Measurements from ENCODE around the gene DUSP11.
"Not testable (repeated sequence)": the region's sequence is repeated elsewhere in the genome, so short reads cannot be mapped to it uniquely, and the experiment has no call there.

The DUSP11 gene

DNA sequence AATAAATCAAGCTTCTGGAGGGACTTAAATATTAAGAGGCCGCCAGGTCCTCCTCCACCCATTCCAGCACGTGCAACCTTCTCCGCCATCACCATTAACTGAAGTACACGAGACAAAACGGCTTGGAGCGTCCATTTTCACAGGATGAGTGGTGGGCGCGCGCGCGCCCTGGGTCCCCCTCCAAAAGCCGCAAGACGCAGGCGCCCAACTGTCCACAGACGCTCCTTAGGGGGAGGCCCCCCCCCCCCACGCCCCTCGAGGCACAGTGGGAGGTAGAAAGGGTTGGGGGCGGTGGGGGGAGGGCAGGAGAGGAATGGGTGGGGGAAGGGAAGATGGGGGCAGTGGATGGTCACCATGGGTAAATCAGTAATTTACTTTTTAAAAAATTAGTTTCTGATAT lies 38.4 kb upstream of the DUSP11 start (continued):
- TF ChIP-seq PRDM10 (tag by site-specific recombination; IDR thresholded peaks at IDR 0.05) (no peak), ZNF114 (tag by site-specific recombination; IDR thresholded peaks at IDR 0.05) (no peak), HOXC10 (CRISPR knock-in tag; IDR thresholded peaks at IDR 0.05) (no peak)
- TF ChIP-seq, protein P1, sequence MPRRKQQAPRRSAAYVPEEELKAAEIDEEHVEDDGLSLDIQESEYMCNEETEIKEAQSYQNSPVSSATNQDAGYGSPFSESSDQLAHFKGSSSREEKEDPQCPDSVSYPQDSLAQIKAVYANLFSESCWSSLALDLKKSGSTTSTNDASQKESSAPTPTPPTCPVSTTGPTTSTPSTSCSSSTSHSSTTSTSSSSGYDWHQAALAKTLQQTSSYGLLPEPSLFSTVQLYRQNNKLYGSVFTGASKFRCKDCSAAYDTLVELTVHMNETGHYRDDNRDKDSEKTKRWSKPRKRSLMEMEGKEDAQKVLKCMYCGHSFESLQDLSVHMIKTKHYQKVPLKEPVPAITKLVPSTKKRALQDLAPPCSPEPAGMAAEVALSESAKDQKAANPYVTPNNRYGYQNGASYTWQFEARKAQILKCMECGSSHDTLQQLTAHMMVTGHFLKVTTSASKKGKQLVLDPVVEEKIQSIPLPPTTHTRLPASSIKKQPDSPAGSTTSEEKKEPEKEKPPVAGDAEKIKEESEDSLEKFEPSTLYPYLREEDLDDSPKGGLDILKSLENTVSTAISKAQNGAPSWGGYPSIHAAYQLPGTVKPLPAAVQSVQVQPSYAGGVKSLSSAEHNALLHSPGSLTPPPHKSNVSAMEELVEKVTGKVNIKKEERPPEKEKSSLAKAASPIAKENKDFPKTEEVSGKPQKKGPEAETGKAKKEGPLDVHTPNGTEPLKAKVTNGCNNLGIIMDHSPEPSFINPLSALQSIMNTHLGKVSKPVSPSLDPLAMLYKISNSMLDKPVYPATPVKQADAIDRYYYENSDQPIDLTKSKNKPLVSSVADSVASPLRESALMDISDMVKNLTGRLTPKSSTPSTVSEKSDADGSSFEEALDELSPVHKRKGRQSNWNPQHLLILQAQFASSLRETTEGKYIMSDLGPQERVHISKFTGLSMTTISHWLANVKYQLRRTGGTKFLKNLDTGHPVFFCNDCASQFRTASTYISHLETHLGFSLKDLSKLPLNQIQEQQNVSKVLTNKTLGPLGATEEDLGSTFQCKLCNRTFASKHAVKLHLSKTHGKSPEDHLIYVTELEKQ (tag by site-specific recombination; IDR thresholded peaks at IDR 0.05; ENCODE audit: borderline replicate concordance), result no peak

DNA sequence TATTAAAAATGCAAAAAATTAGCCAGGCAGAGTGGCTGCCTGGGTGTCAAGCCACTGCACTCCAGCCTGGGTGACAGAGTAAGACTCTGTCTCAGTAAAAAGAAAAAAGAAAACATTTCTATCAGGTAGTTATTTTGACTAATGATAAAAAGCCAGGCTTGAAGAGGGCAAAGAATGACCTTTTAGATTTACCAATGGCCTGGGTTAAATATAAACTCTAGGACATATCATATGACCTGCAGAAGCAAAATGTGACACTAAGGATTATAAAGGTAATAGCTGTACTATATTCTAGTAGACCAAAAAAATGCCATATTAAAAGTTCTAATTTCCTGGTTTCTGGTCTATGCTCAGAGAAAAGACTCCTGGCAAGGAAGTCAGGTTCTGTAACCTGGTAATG lies 32.7 kb upstream of the DUSP11 start:
- CTCF ChIA-PET, result interaction anchor here (0.8 to 3.7 kb wide), 2 partner anchors 11 to 522 kb away, joined by 4 to 28 read pairs; no protein-coding TSS in a partner anchor
- TF ChIP-seq SCRT1 (tag by site-specific recombination; IDR thresholded peaks at IDR 0.05; ENCODE audit: borderline replicate concordance) (no peak), ZBTB48 (tag by site-specific recombination; IDR thresholded peaks at IDR 0.05) (no peak), MYNN (tag by site-specific recombination; IDR thresholded peaks at IDR 0.05; ENCODE audit: borderline replicate concordance) (no peak), HOXC10 (CRISPR knock-in tag; IDR thresholded peaks at IDR 0.05) (no peak), ZNF140 (tag by site-specific recombination; IDR thresholded peaks at IDR 0.05) (no peak)
- Histone ChIP-seq H3K27ac (ENCODE audit: extremely low read depth, low read depth, low read length) (no peak overlapping the region), H3K4me1 (ENCODE audit: control insufficient read depth, insufficient read depth, low read length) (no peaks in the 10 kb centered on the region), H3K36me3 (ENCODE audit: control insufficient read depth in 2 of 2, insufficient read depth in 1 of 2, low read length in 2 of 2) (no peaks in the 10 kb centered on the region), H3K4me3 (ENCODE audit: low read depth, low read length) (no peak overlapping the region), H3K9me3 (ENCODE audit: control insufficient read depth, insufficient read depth, low read depth, low read length) (no peaks in the 10 kb centered on the region)
- POLR2A ChIA-PET, result no interaction called here

DNA sequence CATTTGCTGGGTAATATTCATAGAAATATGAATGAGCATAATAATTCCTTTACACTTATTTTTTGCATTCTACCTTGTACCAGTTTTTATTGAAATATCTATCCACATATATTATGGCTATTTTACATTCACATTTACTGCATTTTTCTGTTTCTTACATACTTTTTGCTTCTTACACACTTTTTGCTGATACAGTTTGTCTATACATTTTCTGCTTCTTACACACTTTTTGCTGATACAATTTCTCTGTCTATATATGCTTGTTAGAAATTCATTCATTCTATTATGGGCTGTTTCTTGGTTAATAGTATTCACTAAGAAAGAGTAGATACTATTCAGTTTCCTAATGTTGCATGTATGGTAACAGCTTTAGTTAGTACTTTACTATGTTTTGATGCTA lies 32.0 kb upstream of the DUSP11 start:
- Histone ChIP-seq H3K4me3 (ENCODE audit: low read depth, low read length) (no peak overlapping the region), H3K36me3 (ENCODE audit: control insufficient read depth in 2 of 2, insufficient read depth in 1 of 2, low read length in 2 of 2) (no peaks in the 10 kb centered on the region), H3K4me1 (ENCODE audit: control insufficient read depth, insufficient read depth, low read length) (no peaks in the 10 kb centered on the region), H3K9me3 (ENCODE audit: control insufficient read depth, insufficient read depth, low read depth, low read length) (no peaks in the 10 kb centered on the region), H3K27ac (ENCODE audit: extremely low read depth, low read depth, low read length) (no peak overlapping the region)
- TF ChIP-seq ZNF140 (tag by site-specific recombination; IDR thresholded peaks at IDR 0.05), result no peak
- TF ChIP-seq, protein P2, sequence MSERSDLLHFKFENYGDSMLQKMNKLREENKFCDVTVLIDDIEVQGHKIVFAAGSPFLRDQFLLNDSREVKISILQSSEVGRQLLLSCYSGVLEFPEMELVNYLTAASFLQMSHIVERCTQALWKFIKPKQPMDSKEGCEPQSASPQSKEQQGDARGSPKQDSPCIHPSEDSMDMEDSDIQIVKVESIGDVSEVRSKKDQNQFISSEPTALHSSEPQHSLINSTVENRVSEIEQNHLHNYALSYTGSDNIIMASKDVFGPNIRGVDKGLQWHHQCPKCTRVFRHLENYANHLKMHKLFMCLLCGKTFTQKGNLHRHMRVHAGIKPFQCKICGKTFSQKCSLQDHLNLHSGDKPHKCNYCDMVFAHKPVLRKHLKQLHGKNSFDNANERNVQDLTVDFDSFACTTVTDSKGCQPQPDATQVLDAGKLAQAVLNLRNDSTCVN (tag by site-specific recombination; optimal IDR thresholded peaks at IDR 0.05), result no peak
- no peak for TF ChIP-seq MEIS1 (CRISPR knock-in tag; IDR thresholded peaks at IDR 0.05; ENCODE audit: borderline replicate concordance)
- CTCF ChIA-PET, result interaction anchor here (3.7 kb wide), 1 partner anchor 12 kb away, joined by 28 read pairs; no protein-coding TSS in a partner anchor
- POLR2A ChIA-PET, result no interaction called here

- H3K36me3 ChIP-seq (ENCODE audit: control insufficient read depth in 2 of 2, insufficient read depth in 1 of 2, low read length in 2 of 2); H3K4me1 ChIP-seq (ENCODE audit: control insufficient read depth, insufficient read depth, low read length); H3K27ac ChIP-seq (ENCODE audit: extremely low read depth, low read depth, low read length); H3K9me3 ChIP-seq (ENCODE audit: control insufficient read depth, insufficient read depth, low read depth, low read length); CTCF ChIA-PET; H3K4me3 ChIP-seq (ENCODE audit: low read depth, low read length); POLR2A ChIA-PET: not testable (repeated sequence)
Measured at GRCh38 chr2:73783883-73784282, 4.0 kb upstream of the DUSP11 start, which contains the start of gene C2orf78. Gene C2orf78, plus strand, starts transcription at chr2:73784183. Its CDS starts 127 bp downstream, at chr2:73784310.

Data from HEK293 (cell line).